GM18519 (cell line): ENCODE data around the gene CHGA.

Source experiments
- ATAC-seq: cut with Tn5 transposase; IDR thresholded peaks from one replicate; pipeline ENCODE4 v1.9.1; 2021; ENCODE audit warnings: mild to moderate bottlenecking, moderate library complexity; ENCODE audit not compliant: unreplicated experiment, low FRiP score

The CHGA gene, protein sequence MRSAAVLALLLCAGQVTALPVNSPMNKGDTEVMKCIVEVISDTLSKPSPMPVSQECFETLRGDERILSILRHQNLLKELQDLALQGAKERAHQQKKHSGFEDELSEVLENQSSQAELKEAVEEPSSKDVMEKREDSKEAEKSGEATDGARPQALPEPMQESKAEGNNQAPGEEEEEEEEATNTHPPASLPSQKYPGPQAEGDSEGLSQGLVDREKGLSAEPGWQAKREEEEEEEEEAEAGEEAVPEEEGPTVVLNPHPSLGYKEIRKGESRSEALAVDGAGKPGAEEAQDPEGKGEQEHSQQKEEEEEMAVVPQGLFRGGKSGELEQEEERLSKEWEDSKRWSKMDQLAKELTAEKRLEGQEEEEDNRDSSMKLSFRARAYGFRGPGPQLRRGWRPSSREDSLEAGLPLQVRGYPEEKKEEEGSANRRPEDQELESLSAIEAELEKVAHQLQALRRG

DNA sequence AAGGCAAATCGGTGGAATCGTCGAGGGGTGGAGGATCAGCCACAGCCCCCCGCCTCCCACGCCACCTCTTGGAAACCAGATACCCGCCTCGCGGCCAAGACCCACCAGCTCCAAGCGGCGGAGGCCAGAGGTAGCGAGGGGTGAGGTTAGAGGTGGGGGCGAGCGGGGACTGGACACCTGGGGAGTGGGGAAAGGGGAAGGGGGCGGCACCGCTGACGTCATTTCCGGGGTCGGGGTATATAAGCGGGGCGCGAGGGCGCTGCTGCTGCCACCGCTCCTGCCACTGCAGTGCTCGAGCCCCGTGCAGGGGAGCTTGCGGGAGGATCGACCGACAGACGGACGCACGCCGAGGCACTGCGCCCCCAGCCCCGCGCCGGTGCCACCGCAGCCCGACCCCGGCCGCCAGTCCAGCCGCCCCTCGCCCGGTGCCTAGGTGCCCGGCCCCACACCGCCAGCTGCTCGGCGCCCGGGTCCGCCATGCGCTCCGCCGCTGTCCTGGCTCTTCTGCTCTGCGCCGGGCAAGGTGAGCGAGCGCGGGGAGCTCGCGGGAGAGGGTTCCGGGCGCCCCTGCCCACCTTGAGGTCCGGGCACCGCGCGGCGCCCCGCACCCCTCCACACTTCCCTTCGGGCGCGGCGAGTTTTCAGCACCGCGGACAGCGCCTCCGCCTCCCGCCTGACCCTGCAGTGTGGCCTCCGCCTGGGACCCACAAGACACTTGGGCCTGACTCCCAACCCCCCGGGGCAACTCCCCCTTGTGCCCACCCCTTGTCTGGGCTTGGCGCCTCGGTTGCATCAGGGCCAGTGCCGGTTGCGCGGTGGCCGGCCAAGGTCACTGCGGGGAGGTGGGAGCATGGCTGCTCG is at the start of gene CHGA:
Gene CHGA, plus strand, starts transcription at position 268 of the 861 bp plus-strand sequence. Its CDS starts 210 bp downstream, at position 478.
- ATAC-seq = no peak

DNA sequence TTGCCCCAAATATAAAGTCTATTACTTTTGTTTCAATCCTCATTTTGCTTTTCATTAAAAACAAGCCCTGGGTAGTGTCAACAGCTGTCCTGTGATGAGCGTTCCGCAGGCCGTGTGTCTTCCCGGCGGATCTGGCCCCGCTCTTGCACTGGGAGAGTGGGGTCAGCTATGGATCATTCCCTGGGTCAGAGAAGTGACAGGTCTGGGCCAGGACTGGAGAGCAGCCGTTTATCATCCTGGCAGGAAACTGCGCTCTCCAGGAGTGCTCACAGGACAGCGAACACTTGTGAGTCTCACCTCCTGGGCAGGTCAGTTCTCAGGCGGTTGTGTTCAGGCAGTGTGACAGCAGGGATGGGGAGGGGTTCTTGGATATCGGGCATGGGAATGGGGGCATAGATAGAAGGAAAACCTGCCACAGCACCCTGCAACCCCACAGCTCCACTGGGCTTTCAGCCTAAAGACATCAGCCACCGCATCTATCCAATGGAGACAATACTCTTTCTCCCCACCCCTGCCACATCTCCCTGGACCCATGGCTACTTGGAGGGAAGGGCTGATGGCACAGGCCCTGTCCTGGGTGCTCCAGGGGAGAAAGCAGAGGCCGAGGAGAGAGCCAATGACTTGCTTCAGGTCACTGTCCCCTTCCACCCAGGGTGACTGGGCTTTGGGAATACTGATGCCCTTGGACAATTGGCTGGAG is 47.8 kb upstream of the CHGA start:
- ATAC-seq = no peak

DNA sequence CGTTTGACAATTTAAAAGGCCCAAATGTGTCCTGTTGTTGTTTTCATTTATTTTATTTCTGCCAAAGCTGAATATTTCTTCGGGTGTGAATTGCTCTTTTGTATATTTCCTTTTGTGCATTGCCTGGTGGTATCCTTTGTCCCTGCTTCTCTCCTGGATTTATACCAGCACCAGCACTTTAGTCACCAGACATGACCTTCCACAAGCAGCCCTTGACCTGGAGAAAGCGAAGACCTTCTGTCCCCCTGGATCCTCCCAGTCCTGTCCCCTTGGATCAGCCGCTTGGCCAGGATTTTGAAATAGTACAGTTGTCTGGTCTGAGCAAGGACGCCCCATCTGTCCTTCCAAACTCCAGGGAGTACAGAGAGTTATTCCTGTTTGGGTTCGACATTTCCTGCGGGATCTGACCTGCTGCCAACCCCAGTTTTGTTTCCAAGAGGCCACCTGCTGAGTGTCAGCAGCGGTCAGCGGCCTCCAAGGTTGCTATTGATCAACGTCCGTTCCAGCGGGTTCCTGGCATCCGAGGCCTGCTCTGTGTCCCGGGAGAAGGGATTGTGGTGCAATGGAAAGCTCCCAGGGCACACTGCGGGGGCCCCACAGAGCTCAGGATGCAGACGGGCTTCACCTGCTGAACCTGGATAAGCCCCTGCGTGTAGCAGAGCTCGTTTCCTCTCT is 45.1 kb upstream of the CHGA start:
- ATAC-seq = no peak

DNA sequence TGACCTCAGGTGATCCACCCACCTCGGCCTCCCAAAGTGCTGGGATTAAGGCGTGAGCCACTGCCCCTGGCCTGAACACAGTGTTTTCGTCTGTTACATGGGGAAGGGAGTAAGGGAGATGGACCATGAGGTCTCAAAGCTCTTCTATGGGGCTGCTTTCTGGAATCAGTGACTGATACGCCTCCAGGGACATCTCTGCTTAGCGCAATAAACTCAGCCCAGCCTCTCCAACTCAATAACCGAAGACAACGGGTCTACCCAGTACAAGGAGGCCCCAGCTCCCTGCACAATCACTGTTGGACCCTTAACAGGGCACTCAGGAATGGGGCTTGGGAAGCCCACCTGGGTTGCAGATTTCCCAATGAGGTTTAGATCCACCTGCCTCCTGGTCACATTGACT is 42.6 kb upstream of the CHGA start:
- no peak for ATAC-seq

DNA sequence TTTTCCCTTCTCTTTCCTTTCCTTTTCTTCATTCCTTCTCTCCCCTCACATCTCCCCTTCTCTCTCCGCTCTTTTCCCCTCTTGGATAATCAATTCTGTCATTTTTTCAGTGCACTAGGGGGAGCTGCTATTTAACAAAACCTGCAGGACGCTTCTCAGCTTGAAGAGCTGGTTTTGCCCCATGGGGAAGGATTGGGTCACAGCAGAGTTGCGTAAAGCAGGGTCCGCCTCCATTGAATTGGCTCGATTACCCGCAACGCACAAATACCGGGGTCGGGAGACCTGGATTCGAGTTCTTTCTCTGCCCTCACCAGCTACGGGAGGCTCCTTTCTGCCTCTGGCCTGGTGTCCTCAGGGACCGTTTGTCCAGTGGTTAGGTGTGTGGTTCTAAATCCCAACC is 42.1 kb upstream of the CHGA start:
- ATAC-seq = no peak

DNA sequence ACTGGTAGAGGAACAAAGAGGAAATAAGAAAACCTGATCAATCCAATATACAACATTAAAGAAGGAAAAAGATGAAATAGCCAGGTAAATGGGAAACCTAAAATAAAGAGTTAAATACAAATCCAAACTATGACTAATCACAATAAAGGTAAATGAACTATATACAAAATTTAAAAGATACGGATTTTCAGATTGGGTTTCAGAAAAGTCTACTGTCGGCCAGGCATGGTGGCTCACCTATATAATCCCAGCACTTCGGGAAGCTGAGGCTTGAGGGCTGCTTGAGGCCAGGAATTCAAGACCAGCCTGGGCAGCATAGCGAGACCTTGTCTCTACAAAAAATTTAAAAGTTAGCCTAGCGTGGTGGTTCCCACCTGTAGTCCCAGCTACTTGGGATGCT is 39.9 kb upstream of the CHGA start:
- no peak for ATAC-seq

DNA sequence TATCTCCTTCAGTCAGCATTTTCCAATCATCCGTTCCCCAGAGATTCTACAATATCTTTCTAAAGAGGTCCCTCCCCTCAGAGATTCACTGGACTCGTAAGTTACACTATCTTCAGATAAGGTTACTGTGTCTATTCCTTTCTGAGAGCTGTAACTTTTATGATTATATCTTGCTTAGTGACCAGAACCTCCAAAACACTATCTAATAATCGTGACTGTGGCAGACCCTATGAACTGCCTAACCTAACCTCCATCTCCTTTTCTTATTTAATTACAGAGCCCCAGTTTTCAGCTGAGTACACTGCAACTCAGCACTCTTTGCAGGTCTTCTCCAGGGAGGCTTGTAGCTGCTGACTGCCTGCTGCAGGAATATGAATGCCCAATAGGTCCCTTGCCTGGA is 38.5 kb upstream of the CHGA start:
- no peak for ATAC-seq

DNA sequence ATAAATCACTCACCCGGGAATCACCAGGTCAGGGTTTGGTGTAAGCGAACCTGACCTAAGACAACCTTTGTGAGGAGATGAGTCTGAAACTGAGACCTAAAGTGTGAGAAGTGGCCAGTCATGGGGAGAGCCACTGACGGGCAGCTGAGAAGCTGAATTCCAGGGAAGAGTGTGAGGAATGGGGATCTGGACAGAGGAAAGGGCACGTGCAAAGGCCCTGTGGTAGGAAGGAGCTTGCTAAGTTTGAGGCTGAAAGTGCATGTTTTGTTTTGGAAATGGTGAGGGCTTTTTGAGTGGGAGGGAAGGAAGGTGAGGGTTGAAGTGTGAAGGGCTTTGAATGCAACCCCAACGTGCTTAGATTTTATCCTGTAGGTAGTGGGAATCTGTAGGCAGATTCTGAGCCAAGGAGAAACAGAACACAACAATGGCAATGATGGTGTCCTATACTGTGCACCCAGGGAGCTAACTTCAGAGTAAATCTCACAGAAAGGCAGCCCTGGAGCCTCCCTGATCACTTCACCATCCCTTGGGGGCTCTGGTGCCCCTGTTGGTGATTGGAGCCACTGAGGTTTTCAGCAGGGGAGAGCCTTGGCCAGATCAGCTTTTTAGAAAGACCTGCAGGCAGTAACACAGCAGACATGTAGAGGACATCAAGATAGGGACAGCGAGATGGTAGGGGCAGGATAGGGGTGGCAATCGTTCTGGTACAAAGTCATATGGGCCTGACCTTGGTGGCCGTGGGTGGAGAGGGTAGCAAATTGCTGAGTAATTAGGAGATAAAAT is 37.5 kb upstream of the CHGA start:
- no peak for ATAC-seq

DNA sequence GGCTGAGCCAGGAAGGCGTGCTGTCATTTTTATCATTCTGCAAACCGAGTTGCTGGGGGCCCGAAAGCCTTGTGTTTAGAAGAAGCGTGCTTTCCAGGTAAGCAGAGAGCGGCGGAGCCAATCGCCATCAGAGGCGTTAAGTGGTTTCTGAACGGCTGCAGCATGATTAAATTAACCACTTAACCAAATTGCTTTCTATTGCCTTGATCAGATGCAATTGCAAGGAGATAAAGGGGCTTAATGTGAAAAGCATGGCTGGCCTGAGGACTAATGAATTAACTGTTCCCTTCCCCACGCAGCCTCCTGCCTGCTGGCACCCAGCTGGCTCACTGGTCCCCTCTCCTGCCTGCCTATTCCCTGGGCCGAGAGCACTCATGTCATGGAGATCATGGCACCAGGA is 36.6 kb upstream of the CHGA start:
- ATAC-seq = no peak

DNA sequence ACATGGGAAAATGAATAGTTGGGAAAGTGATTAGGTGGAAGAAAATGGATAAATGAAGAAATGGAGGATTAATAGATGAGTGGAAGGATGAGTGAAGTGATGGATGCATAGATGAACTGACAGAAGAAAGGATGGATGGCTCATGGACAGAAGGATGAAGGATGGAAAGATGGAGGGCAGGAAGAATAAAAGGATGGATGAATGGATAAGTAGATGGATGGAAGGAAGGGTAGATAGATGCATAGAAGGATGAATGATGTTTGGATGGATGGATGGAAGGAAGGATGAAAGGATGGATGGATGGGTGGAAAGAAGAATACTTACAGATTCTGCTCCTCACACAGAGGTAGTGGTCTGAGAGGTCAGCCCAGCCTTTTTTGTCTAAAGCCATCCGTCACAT is 35.8 kb upstream of the CHGA start:
- no peak for ATAC-seq

DNA sequence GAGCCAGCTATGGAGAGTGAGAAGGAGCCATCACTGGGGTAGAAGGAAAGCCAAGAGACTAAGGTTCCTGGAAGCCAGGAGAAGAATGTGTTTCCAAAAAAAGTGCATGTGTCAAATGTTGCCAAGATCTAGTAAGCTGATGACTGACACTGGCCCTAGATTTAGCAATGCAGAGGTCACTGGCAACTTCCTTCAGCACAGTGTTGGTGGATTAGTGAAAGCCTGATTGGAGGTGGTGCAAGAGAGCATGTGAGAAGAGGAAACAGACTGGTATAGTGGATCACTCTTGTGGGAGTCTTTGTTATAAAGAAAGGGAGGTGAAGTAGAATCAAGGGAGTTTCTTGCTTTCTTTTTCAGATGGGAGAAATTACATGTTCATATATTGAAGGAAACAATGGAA is 34.1 kb upstream of the CHGA start:
- no peak for ATAC-seq

DNA sequence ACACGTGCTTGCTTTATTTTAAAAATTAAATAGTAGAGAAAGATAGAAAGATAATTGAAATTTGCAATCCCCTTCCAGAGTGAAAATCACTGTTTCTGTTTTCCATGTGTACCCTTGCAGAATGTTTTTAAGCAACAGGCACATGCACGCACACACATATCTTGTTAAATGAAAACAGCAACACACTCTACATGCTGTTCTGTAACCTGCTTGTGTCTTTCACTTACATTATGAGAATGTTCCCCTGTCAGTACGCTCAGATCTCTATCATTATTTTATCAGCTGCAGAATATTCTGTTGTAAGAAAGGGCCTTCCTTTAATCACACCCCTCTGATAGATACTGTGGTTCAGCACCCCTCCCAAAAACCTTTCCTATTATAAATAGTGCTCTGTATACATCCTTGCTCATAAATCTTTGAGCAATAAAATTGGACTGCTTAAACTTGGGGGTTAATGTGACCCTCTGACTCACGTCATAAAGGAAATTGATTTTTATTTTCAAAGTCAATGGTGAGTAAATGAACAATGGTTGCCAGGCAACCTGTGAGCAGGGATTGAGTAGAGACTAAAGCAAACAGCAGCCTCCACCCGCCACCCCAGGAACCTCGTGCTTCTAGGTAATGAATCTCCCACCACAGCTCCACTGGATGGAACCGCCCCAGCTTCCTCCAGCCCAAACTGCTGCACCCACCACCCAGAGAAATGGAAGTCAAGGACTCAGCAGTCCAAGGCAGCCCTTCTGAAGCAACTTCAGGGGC is 31.9 kb upstream of the CHGA start:
- ATAC-seq = no peak

DNA sequence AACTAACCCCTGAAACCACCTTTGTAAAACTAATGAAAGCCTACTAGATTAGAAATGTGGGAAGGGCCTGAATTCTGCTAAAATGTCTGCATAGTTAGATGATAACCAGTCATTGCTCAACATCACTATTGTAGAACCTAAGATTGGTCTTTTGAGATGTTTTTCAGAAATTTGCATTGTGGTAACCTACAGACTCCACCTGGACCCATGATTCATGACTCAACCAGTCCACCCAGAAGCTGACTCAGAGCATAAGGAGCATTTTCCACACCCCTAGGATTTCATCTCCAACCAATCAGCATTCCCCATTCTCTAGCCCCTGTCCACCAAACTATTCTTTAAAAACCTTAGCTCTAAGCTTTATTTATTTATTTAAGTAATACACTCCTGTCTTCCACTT is 30.4 kb upstream of the CHGA start:
- no peak for ATAC-seq

DNA sequence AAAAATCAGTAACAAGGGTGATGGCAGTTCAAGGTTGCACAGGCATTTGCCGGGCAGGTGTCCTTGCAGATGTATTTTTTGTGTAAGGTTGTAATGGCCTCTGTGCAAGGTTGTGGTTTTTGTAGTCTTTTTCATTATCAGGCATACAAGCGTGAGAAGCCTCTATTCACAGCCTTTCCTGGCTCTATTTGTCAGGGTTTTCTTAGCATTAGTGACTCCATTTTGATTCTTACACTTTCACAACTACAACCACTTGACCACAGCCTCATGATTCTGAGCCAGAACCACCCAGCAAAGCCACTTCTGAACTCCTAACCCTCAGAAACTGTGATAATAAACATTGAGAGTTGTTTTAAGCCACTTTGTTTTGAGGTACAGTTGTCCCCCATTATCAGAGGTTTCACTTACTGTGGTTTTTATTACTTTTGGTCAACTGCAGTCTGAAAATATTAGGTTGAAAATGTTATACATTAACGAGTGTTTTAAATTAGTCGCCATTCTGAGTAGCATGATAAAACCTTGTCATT is 27.5 kb upstream of the CHGA start:
- no peak for ATAC-seq

DNA sequence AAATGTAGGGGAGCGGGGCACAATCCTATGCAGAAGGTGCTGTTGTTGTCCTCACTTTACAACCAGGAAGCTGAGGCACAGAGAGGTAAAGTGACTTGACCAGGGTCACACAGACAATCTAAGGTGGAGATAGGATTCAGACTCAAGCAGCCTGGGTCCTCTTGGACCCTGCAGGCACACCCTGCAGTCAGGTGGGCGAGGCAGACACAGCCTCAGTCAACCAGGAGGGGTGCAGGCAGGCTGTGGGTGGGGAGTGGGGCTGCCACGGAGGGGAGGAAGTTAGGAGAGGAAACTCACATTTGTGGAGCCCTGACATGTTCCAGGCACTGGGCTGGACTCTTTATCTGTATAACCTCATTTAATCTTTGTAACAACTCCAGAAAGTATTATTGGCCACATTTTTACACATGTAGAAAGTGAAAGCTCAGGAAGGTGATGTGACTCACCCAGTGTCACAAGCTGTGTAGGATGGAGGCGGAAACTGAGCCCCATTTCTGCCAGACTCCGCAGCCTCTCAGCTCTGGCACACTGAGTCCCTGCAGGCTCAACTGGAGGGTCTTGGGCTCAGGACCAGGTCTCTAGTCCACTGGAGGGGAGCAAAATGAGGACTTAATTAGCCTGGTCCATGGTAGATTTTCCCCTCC is 24.9 kb upstream of the CHGA start:
- no peak for ATAC-seq

DNA sequence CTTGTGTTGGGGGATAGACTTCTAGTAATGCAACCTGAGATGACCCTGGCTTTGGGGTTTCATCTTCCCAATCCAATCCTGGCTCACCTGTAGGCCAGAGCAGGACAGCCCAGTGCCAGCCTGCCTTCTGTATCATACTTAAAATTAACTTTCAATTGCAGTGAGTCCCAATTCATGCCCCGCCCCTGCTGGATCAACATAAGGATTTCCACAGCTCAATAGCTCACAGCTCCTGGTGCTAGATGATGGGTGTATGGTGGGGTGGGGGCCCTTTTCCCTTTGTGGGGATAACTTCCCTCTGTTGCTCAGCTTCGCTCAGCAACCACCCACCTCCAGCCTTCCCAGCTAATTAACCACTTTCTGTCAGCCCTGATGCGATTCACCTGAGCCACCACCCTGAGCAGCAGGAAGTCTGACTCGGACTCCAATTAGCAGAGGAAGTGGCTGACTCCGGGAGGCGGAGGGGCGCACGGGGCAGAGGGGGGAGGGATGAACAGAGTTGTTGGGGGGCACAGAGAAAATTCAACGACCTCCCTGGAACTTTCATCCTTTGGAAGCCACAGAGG is 24.3 kb upstream of the CHGA start:
- ATAC-seq = no peak

DNA sequence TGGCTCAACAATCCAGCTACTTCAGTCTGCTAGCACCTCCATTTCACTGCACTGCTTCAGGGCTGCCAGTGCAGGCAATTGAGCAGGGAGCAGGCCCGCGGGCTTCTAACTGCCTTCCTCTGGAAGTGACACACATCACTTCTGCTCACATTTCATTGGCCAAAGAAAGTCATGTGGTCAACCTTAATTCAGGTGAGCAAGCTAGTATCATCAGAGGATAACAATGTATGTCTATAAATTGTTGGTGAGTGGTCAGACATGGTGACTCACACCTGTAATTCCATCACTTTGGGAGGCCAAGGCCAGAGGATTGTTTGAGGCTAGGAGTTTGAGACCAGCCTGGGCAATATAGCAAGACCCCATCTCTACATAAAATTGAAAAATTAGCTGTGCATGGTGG is 22.3 kb upstream of the CHGA start:
- no peak for ATAC-seq

DNA sequence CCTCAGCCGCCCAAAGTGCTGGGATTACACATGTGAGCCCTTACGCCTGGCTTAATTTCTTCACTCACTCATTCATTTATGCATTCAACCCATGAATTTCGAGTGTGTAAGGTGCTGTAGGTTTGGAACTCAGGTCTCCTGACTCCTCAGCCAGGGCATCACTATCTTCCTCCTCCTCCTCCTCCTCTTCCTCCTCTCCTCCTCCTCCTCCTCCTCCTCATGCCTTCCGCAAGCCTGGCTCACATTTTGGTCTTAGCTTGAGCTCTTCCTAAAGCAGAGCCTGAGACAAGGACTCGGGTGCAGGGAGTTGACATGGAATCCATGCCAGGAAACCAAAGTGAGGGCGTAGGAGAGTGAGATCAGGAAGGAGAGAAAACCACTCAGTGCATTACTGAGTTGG is 20.8 kb upstream of the CHGA start:
- ATAC-seq = no peak
